ENCODE measurements around the gene NUP50.
A peak's percentile ranks its signal among the peaks of the same experiment; 100 is the strongest.

Gene NUP50

DNA sequence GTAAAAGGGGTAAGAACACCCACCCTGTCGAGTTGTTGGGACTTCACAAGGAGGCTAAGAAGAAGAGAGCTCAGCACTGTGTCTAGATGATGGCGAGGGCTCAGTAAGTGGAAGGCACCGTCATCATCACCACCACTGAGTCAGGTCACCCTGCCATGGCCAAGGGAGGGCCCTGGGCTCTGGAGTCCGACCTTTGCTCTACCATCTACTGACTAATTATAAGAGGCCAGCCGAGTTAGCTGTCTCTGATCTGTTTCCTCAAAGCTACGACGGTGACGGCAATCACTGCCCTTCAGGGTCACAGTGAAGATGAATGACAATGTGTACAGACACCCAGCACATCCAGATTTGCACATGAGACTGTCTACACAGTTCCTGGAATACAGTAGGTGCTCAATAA is 47.7 kb downstream of the NUP50 start:
- no peak for DNase-seq

GRCh38 chr22:45211848-45212247 is 48.1 kb downstream of the NUP50 start:
- DNase-seq: no peak

GRCh38 chr22:45212306-45212709 is 48.6 kb downstream of the NUP50 start:
- no peak for DNase-seq

- no peak for DNase-seq
Observed at GRCh38 chr22:45212992-45213751, 49.4 kb downstream of the NUP50 start.

DNA sequence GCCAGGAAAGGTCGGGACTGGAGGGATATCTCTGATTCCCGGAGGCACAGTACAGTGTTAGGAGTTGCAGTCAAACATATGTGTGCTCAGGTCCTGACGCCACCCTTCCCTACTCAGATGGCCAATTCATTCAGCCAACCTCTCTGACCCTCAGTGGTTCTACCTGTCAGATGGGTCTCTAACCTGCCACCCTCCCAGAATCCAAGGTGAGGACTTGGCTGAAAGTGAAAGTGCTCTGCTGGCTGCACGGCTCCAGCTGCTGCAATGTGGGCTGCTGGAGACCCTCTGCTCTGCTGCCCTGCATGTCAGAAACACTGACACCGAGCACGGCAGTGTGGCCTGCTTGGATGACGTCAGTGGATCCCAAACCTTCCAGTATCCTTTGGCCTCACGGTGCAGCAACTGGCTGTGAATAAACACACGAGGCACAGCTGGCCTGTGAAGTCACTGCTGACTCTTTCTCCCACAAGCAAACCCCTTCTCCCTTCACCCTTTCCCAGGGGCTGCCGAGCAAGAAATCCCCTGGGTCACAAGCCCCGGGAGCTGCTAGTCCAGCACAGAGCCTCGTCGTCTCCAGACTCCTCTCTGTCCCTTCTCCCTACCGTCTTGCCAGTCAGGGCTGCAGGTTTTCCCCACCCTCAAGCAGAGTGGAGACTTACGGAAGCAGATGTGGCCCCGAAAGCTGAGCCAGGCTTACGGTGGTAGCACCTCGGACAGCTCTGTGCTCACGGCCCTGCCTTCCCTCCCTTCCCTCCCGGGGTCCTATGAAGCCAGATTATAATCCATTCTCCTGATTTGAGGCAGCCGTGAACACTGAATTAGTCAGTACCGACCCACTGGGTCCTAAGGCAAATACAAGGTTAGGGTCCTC is 52.6 kb downstream of the NUP50 start:
- DNase-seq: no peak

GRCh38 chr22:45217345-45217744 is 53.6 kb downstream of the NUP50 start:
- DNase-seq: no peak

DNA sequence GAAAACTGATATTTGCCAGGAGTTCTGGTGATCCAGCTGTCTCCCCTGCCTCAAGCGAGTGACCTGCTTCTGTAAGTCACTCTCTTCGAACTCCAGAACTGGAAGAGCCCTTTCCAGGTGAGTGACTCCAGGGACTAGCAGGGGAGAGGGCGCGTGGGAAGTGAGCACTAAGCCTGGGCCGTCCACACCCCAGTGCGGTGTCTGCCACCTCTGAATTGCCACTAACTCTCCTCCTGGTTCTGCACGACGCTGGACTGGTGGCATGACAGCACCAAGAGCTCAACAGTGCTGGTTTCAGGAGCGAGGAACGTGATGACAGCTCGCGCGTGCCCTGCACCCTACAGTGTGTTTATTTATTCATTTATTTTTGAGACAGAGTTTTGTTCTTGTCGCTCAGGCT is 54.1 kb downstream of the NUP50 start:
- DNase-seq: no peak

- DNase-seq: peak; percentile 16
Observed at GRCh38 chr22:45218976-45219375, 55.3 kb downstream of the NUP50 start.

GRCh38 chr22:45221201-45221600 is 57.5 kb downstream of the NUP50 start:
- no peak for DNase-seq

DNA sequence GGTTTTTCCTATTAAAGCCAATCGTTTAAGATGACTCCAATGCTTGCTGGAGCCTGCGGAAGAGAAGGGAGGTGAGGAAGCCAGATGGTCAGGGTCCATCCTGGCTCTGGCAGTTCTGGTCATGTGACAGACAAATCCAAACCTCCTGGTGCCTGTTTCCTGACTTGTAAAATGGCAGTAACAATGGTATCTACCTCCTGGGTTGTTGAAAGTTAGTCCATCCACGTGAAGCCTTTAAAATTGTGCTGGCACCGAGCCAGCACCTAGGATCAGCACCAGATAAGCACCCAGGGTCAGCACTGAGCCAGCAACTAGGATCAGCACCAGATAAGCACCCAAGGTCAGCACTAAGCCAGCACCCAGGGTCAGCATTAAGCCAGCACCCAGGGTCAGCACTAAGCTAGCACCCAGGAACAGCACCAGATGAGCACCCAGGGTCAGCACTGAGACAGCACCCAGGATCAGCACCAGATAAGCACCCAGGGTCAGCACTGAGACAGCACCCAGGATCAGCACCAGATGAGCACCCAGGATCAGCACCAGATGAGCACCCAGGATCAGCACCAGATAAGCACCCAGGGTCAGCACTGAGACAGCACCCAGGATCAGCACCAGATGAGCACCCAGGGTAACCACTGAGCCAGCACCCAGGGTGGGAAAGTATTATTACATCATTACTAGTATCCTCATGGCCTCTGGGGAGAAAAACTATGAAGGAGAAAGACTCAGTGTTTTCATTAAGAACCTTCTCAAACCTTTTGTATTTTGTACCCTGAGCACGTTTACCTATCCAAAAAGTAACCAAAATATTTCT is 59.8 kb downstream of the NUP50 start:
- DNase-seq: no peak

- DNase-seq: no peak
Observed at GRCh38 chr22:45224331-45224730, 60.6 kb downstream of the NUP50 start.

- DNase-seq: no peak
Observed at GRCh38 chr22:45224988-45225731, 61.4 kb downstream of the NUP50 start.

DNA sequence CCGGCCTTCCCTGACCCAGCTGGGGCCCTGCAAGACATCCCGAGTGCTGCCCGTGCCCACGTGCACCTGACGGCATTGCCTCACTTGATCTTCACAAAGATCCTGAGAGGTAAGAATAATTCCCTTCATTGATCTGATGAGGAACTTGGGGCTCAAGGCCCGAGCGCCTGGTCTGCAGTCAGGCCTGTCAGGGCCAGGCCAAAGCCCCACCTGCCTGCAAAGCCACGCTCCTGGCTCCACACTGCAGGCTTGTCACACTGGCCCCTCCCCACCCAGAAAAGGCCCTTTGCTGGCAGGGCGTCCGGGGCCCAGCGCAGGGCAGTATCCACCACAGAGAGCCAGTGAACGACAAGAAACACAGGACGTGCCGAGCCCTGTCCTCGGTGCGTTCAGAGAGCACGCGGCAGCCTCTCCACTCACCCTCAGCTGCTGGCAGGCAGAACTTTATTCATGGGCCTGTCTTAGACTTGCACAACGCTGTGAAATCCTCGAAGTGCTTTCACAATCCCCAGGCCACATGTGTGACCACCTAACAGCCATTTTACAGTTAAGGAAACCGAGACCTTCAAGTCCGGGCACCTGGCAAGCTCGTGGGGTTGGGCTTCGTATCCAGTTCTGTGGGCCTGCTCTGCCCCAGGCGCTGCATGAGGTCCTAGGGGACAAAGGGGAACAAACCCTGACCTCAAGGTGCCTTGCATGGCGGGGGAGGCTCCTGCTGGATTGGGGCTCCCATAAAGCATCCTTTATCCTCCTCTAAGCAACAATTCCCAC is 62.2 kb downstream of the NUP50 start:
- no peak for DNase-seq

- DNase-seq: no peak
Observed at GRCh38 chr22:45226503-45227186, 62.9 kb downstream of the NUP50 start.

DNA sequence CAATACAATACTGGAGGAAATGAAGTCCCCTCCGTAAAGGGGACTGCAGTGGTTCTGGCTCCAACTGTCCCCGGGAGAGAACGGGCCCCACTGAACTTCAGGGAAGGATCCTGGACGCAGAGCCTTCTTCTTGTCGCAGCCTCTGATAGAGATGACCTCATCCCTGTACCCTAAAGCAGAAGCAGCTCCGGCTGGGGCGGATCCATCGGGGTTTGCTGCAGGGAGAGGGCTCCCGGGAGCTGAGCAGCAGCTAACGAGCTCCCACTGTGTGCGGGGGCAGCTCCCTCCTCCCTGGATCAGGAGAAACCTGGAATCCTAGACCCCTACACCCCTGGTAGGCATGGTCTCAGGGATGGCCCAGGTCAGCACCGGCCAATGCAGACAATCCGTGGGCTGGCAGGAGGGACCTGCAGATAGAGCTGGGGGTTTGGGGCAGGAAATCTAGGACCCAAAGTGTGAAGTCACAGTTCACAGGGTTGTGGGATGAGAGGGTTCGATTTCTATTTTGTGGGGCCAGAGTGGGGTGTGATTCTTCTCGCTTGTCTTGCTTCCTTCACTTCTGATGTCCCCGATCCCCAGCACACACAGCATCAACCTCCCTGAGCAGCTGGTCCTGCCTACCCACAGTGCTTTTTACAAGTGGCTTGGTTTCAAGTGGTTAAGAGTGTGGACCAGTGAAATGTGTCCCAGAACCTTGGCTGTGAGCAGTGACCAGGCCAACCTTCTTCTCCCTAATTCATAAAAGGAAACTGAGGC is 64.1 kb downstream of the NUP50 start:
- DNase-seq: no peak

- DNase-seq: no peak
Observed at GRCh38 chr22:45228401-45228754, 64.7 kb downstream of the NUP50 start.

- DNase-seq: no peak
Observed at GRCh38 chr22:45229181-45229580, 65.5 kb downstream of the NUP50 start.

DNA sequence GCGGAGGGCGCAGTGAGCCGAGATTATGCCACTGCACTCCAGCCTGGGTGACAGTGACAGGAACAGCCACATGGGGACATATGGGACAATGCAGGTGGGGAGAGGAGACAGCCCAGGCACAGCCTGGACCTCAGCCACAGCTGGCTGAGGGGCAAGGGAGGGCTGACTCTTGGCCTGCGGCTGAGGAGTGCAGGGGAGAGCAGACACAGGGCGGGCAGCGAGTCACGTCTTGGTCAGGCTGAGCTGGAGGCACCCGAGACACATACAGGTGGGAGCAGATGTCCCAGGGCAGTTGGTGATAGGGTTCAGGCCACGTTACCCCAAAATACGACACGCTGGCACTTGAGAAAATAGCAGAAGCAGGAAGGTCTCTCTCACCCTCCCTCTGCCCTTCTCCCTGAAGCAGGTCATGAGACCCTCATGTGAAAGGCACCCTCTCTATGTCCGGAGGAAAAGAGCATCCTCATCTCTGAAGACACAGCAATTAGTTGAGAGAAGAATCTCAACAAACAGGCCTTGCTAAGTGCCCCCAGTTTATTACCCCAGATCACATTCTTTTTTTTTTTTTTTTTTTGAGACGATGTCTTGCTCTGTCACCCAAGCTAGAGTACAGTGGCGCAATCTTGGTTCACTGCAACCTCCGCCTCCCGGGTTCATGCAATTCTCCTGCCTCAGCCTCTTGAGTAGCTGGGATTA is 66.4 kb downstream of the NUP50 start:
- DNase-seq: no peak

- DNase-seq: no peak
Observed at GRCh38 chr22:45231293-45231692, 67.6 kb downstream of the NUP50 start.

GRCh38 chr22:45233386-45233785 is 69.7 kb downstream of the NUP50 start:
- no peak for DNase-seq

All from stimulated activated CD4-positive, alpha-beta T cell treated with anti-CD3 and anti-CD28 coated beads, Interleukin-12 subunit alpha, Interleukin-12 subunit beta, amount 100 ng/mL, for 4 hours (primary cell).